ENCODE measurements around the gene MIF4GD.
"Not testable (repeated sequence)": the region's sequence is repeated elsewhere in the genome, so short reads cannot be mapped to it uniquely, and the experiment has no call there.

Gene MIF4GD

DNA sequence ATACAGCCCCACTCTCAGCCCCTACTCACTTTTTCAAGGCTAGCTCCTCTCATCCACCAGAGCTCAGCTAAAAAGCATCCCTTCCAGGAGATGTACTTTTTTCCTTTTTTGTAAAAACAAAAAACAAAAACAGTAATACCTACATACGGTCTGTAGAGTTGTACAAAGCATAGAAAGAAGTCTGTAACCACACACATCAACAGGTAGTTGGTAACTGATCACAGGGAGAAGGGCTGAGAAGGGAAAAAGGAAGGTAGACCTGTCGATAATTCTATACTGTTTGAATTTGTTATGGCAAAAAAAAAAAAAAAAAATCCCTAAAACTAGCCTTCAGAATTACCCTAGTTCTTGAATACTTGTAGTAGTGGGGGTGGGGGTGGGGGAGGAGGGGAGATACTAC lies 17.3 kb upstream of the MIF4GD start:
- DNase-seq: no peak

DNA sequence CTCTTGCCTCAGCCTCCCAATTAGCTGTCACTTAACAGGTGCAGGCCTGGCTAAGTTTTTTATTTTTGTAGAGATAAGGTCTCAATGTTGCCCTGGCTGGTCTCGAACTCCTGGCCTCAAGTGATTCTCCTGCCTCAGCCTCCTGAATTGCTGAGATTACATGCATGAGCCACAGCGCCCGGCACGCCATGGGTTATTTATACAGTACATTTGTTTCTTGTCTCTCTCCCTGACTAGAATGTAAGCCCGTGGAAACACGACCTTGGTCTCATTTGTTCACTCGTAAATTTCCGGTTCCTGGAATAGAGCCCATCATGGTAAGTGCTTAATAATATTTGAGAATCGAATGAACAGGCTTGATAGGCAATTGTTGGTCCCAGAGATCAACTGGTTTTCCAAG lies 16.2 kb upstream of the MIF4GD start:
- DNase-seq: no peak

DNA sequence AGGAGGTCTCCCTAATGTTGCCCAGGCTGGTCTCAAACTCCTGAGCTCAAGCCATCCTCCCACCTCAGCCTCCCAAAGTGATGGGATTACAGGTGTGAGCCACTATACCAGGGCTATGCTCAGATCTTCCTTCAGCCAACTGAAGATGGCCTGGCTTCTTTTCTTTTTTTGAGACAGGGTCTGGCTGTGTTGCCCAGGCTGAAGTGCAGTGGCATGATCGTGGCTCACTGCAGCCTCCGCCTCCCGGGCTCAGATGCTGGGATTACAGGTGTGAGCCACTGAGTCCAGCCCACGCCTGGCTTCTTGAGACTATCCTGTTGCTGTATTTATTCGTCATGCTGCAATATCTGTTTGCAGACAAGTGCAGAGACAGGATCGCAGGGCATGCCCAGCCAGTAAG lies 14.1 kb upstream of the MIF4GD start:
- DNase-seq: no peak

DNA sequence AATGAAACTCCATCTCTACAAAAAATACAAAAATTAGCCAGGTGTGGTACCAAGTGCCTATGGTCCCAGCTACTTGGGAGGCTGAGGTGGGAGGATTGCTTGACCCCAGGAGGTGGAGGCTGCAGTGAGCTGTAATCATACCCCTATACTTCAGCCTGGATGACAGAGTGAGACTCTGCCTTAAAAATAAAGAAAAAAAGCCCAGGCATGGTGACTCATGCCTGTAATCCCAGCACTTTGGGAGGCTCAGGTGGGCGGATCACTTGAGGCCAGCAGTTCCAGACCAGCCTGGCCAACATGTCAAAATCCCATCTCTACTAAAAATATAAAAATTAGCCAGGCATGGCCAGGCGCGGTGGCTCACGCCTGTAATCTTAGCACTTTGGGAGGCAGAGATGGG lies 9.2 kb upstream of the MIF4GD start:
- DNase-seq: not testable (repeated sequence)

DNA sequence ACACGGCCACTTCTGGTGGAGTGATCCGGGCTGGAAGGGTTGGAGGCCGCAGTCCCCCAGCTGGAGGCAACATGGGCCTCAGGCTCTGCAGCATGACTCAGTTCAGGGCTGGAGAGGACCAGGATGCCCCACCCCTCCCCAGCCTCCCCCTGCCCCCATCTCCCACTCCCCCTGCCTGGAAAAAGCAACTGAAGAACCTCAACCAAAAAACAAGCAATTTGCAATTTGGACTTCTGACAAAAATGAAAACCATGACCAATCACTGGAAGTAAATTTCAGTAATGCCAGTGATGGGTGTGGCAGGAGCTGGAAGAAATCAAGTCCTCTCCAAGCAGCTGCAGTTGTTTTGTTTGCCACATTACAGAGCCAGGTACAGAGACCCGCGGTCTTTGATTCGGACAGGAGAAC lies 6.6 kb upstream of the MIF4GD start:
- no peak for DNase-seq

DNA sequence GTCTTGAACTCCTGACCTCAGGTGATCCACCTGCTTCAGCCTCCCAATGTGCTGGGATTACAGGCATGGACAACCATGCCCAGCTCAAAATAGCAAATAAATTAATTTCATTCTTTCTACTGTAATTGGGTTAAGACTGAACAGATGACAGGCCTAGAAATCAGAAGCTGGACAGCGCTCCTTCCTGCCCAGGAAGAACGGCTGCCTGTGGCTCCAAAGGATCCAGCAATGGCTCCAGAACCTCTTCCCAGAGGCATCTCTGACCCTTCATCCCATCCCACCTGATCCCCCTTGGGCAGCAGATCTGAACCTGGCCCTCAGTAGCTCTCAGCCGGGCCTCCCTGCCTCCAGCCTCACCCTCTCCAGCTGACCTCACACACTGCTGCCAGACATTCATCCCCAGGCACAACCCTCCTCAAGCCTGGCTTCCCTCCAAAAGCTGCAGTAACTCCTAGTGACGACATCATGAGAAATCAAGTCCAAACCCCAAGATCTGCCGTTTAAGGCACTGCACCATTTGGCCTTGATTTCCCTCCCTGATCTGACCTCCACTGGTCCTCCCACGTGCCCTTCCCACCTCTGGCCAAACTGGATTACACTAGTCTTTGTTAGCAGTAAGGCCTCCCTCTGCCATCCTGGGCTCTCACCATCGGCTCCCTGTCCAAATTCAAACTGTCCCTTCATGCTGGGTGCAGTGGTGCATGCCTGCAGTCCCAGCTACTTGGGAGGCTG lies 3.1 kb upstream of the MIF4GD start:
- no peak for DNase-seq

DNA sequence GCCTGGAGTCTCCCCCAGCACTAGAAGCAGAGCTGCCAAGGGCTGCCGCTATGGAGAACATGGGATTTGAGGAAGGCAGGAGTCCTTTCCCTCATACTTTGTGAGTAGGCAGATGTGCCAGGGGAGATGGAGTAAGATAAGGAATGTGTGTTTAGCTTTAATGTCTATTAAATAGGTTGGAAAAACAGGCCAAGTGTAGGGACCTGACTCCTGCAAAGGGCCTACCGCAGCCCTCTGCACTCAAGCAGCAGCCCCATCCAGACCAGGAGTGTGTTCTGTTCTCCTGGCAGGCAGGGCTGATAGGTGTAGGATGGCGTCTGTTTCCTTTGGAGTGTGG lies 1.8 kb upstream of the MIF4GD start:
- no peak for DNase-seq

DNA sequence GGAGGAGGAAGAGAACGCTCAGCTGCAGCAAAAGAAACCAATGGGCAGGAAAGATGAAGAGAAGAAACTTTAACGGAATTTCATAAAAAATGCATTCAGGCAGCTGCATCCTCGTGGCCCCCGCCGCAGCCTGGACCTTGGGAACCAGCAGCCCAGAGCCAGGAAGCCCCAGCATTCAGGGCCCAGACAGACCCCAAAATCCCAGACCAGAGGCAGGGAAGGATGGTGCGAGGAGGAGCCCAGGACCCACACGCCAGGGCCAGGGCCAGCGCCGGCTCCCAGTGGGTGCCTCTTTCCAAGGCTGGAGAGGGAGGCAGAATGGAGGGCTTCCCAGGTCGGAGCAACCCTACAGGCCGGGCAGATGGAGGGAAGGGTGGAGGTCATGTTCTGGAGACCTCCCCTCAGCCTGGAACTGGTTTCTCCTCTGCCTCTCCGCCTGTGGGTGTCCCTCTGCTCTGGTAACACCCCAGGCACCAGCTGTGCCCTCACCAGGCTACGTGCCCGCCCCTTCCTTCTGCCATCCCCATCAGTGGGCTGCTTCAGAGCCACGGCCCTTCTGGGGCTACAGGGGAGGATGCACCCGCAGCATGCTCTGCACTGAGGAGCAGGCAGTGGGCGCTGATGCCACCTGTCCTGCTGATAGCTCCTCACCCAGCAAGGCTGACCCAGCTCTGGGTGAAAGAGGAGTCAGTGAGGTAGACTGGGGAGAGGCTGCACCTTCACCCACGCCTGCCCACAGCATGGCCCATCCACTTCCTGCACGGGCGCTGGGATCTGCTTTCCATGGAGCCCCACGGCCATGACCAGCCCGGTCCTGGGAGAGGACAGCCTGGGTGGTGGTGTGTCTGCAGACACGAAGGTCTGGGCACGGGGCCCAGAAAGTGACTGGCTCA lies 1.2 kb upstream of the MIF4GD start:
- DNase-seq: no peak

DNA sequence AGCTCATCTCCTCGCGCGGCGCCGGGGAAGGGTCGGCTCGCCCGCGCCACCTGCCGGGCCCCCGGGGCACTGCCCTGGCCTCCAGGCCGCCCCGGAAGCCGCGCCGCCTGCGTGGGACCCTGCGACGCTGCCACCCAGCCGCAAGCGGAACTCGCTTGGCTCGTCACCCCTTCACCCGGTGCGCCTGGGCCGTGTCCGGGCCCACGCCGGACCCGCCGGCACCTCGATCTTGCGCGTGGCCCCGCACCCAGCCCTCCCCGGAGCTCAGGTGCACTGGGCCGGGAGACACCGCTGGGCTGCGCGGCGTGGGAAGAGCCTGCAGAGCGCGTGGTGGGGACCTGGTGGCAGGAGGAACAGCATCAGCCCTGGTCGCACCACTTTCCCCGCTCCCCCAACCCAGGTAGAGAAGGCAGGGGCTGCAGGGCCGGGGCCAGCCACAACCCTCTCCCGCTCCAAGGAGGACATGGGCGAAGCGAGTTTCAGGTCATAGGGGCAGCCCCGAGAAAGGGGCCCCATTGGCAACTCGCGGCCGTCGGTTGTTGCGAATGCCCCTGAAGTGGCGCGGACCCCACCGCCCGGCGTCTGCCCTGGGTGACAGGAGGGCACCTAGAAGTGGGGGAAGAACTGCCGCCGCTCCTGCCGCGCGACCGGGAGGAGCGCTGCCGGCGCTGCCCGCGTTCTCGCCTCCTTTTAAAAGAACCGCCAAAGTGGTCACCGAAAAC lies 363 bp upstream of the MIF4GD start:
- peak; percentile 47 for DNase-seq

DNA sequence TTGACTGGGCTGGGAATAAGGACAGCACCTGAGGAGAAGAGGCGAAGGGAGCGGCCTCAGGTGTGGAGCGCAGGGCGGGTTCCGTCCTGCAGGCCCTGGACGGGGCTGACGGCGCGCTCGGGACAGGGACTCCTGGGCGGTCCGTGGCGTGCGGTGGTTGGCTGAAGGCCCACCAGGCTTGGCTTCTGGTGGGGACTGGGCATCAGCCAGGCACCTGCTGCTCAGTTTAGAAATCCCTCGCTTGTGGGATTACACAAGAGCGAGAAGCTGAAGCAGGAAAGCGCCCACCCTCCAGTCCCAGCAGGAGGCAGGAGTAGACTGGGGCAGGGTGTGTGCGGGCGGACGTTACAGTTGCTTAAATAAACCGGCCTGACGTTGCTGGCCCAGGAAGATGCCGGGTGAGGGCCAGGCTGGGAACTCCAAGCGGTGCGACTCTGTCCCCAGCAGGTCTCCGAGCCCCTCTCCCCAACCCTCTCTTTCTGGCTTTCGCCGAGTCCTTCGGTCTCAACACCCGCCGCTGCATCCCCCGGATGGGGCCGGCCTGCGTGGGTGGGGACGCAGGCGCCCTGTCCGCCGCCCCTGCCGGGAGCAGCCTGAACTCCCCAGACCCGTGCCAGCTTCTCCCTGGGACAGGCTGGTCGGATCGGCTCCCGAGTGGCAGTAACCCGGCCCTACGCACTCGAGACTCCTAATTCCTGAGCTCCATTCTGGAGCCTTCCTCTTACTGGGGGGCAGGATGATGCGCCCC lies 639 bp downstream of the MIF4GD start:
- no peak for DNase-seq

DNA sequence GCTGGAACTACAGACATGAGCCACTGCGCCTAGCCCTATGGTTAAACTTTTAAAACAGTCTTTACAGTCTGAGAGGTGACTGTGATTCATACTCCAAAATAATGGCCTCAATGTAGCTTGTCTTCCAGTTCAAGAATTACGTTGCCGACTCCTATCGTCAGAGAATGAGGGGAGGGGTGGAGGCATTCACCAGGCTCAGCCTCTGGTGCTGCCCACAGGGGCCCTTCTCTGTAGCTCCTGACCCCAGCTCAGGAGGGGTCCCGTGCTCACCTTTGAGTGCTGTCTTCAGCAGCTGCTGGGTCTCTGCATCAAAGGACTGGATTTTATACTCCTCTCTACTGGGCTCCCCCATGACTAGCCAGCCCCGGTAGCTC lies 1.2 kb downstream of the MIF4GD start:
- DNase-seq: no peak

DNA sequence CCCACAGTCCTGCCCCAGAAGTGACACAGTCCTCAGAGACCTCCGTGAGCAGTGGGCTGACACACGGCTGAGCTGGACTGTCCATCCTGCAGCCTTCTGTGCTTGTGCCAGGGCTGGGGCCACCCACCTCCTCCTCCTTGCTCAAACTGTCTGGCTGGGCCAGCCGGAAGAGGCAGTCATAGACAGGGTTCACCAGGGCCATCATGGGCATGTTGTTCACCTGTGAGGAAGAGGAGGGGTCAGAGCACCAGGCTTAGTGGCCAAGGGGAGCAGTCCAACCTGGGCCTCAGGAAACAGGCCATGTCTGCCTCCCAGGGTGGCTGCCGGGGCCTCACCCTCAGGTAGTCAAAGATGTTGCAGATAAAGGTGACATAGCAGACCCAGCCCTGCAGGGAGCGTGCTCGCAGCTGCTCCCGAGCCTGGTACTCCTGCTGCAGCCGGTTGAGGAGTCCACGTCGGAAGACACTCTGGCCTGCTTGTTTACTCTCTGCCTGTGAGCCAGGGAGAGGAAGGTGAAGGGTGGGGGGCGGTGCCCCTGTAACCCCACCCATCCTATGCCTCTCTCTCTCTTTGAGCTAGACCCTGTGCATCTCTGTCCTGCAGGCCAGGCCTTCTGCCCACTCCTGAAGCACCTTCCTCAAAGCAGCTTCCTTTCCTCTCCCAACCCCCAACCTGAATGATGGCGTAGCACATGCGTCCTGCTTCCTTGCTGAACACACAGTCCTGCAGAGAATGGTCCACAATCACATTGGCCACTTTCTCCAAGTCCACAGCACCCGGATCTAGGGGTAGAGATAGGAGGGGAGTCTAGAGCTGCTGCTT lies 3.4 kb downstream of the MIF4GD start:
- DNase-seq: no peak

DNA sequence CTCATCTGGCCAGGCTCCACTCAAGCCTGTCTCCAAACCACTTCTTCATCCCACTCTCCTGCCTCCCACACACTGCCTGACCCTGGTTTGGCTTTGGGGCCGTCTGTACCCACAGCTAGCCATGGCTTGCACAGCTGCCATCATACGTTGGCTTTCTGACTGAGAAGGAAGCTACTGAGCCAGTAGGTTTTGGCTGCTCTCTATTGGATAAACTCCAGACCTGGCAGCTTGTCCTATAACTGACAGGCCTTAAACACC lies 3.9 kb downstream of the MIF4GD start:
- DNase-seq: no peak

DNA sequence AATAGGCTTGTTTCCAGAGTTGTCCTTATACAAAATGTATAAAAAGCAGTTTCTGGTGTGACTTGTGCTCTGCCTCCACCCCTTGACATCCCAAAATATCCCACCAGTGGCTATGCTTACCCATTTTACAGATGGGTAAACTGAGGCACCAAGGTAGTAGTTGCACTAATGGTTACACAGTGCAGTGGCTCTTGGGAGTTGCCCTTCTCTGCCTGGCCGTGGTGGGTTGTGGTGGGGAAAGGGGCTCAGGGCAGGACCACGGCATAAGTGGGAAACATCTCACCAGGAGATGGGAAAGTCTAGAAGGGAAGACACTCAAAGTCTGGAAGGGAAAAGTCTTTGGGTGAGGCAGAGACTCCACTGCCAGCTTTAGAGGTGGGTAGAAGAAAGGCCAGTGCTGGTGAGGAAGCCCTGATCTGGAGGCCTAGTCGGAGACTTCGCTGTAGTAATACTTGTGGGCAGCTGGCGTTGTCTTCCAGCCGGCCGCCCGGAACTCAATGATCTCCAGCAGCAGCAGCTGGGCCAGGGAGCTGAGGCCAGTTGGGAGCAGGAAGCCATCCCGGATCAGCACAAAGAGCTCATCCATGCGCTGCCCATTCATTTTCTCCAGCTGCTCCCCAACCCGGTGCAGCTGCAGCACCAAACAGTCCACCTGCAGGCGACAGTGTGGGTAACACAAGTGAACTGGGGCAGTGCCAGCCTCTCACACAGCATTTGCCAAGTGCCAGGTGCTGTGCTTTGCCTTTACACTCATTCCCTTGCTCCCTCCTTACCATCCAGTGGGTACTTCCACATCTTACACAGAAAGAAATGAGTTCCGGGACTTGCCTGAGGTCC lies 4.5 kb downstream of the MIF4GD start:
- peak; percentile 63 for DNase-seq

DNA sequence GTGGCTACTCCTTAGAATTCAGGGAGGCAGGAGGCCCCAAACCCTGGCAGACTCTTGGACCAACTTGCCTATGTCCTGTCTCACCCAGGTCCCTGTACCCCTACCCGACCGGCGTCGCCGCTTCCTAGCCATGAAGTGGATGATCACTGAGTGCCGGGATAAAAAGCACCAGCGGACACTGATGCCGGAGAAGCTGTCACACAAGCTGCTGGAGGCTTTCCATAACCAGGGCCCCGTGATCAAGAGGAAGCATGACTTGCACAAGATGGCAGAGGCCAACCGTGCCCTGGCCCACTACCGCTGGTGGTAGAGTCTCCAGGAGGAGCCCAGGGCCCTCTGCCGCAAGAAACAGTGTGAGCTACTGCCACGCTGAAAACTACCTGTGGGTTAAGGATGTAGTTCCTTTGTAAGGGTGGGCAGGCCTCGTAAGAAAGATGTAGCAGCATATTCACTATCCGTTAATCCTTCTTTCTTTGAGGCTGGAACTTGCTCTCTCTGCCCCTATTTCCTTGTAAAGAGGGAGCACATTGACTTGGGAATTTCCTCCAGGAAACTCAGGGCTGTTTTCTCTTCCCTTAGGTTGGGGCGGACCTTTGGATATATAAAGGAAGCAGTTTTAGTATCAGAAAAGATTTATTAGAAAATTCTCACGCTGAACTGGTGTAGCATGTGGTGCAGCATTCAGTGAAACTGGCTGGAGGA lies 5.3 kb downstream of the MIF4GD start:
- DNase-seq: no peak

DNA sequence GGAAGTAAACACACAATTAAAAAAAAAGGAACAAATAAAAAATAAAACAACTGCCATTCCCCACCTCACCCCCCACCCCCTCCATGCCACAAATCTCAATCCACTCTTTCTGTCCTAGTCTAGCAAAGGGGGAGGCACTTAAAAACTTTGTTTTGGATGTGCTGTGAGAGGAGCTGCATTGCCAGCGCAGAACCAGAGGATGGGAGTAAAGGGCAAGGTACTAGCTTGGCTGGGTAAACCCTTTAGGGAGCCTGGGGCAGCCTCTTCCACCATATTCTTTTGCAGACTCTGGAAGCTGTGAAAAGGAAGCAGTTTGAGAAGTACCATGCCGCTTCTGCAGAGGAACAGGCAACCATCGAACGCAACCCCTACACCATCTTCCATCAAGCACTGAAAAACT lies 8.0 kb downstream of the MIF4GD start:
- no peak for DNase-seq

DNA sequence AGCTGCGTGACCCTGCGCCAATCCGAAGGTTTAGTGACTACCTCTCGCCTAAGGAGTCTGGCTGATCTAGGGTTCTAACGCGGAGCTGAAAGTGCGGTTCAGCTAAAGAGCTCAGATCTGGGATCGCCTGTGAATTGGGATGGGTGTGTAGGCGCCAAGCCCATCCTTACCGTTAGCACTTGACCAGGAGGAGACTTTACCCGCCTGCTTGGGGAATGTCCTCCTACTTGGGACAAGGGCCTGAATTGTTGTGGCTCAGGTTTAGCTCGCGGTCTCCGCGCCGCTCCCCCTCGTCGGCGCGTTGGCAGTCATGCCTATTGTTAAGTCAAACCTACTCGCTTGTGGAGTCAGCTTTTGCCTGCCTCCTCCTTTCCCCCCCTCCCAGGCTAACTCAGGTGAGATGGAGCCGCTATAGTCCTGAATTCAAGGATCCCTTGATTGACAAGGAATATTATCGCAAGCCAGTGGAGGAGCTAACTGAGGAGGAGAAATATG lies 8.9 kb downstream of the MIF4GD start:
- no peak for DNase-seq

DNA sequence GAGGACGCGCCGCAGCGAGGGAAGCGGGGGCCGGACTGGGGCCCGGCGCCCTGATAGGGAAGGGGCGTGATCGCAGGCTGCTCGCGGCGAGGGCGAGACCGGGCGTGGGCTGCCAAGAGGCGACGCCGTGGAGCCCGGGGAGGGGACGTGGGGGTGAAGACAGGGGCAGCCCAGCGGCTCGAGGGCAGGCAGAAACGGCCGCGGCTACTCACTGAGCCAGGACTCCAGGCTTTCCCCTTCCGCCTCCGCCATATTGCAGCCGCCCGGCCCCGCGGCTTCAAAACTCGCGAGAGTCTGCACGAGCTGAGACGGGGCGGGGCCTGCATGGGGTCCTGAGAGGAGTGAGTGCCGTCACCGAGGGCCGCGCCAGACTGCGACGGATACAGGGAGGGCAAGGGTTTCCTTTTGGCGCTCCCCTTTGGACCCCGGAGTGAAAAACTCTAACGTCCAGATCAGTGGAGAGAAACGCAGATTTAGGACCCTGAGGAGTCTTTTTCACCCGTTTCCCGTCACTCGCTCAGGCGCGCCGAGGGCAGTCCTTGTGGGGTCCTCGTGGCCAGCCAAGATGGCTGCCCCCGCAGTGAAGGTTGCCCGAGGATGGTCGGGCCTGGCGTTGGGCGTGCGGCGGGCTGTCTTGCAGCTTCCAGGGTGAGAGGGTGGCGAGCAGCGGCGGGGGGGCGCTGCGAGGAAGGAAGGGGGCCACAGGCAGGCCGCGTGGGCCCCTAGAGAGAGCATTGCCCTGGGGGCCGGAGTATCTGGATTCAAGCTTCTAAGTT lies 9.5 kb downstream of the MIF4GD start, which contains the start of the genes GGA3 and MRPS7:
Gene GGA3 (minus strand): TSS at position 271 of the 776 bp plus-strand sequence. CDS start 19 bp downstream, at position 252.
Gene MRPS7 (plus strand): TSS at position 544 of the 776 bp plus-strand sequence. CDS start 22 bp downstream, at position 566.
- peak; percentile 68 for DNase-seq

DNA sequence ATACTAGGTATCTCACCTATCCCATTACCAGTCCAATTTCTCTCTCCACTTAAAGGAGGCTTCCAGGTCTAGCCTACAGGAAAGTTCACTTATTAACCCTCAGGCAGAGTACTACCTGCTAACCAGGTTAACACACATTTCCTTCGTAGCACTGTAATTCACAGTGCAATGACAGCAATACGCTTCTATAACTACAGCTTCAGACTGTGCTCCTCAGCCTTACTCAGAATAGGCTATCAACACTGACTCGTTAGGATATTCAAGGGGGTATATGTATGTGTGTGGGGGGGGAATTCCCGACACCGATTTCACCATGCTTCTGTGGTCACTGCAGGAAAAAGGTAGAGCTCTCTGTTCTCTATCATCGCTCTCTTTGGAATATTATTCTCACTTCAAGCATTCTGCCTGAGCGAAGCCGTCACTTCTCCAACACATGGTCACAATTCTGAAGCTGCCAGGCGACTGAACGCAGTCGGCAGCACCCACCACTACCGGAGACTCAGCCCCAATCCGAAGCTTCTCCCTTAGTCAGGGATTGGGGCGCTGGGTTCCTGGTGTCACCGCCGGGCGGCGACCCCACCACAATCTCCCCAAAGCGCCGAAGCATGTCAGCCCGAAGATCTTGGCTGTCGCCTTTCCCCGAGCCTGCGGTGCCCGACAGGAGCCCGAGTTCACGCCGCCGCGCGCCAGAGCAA lies 10.2 kb downstream of the MIF4GD start:
- no peak for DNase-seq
